Measurements from ENCODE around the gene DCAF12.

DNA sequence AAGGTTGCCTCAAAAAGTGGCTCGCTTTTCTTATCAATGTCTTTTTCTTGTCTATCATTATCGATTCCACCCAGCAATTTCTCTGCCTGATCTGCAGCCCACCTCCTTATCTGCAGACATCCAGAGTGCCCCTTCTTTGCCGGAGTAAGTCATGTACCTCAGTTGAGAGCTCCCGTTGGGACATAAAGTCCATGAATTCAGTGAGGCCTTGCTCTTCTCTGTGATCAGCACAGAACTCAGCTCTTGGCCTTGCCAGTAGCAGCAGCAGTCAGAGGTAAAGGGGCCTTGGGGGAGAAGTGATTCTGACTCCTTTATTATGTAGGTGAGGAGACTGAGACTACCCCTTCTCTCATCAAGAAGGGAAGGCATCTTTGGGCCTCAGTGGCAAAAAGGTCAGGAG lies 24.9 kb upstream of the DCAF12 start:
- TF ChIP-seq, protein P1, sequence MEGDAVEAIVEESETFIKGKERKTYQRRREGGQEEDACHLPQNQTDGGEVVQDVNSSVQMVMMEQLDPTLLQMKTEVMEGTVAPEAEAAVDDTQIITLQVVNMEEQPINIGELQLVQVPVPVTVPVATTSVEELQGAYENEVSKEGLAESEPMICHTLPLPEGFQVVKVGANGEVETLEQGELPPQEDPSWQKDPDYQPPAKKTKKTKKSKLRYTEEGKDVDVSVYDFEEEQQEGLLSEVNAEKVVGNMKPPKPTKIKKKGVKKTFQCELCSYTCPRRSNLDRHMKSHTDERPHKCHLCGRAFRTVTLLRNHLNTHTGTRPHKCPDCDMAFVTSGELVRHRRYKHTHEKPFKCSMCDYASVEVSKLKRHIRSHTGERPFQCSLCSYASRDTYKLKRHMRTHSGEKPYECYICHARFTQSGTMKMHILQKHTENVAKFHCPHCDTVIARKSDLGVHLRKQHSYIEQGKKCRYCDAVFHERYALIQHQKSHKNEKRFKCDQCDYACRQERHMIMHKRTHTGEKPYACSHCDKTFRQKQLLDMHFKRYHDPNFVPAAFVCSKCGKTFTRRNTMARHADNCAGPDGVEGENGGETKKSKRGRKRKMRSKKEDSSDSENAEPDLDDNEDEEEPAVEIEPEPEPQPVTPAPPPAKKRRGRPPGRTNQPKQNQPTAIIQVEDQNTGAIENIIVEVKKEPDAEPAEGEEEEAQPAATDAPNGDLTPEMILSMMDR (IDR thresholded peaks at IDR 0.05 in 2 of 3, conservative IDR thresholded peaks at IDR 0.05 in 1 of 3; ENCODE audit: borderline replicate concordance in 1 of 3, insufficient read depth in 1 of 3, low read depth in 2 of 3, low read length in 2 of 3) = no peak
- TF ChIP-seq POLR2A (IDR thresholded peaks at IDR 0.05; ENCODE audit: borderline replicate concordance, extremely low read depth, insufficient read depth, insufficient read length) = no peak
- TF ChIP-seq, protein P2, sequence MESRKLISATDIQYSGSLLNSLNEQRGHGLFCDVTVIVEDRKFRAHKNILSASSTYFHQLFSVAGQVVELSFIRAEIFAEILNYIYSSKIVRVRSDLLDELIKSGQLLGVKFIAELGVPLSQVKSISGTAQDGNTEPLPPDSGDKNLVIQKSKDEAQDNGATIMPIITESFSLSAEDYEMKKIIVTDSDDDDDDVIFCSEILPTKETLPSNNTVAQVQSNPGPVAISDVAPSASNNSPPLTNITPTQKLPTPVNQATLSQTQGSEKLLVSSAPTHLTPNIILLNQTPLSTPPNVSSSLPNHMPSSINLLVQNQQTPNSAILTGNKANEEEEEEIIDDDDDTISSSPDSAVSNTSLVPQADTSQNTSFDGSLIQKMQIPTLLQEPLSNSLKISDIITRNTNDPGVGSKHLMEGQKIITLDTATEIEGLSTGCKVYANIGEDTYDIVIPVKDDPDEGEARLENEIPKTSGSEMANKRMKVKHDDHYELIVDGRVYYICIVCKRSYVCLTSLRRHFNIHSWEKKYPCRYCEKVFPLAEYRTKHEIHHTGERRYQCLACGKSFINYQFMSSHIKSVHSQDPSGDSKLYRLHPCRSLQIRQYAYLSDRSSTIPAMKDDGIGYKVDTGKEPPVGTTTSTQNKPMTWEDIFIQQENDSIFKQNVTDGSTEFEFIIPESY (IDR thresholded peaks at IDR 0.05; ENCODE audit: extremely low read depth, insufficient replicate concordance, low read length) = no peak
- TF ChIP-seq JUND (IDR thresholded peaks at IDR 0.05) = no peak
- no peak for TF ChIP-seq FOSL1 (IDR thresholded peaks at IDR 0.05; ENCODE audit: low read depth)
- TF ChIP-seq, protein P3, sequence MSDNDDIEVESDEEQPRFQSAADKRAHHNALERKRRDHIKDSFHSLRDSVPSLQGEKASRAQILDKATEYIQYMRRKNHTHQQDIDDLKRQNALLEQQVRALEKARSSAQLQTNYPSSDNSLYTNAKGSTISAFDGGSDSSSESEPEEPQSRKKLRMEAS (IDR thresholded peaks at IDR 0.05) = no peak
- no peak for TF ChIP-seq EGR1 (IDR thresholded peaks at IDR 0.05; ENCODE audit: low read depth)
- TF ChIP-seq, protein P4, sequence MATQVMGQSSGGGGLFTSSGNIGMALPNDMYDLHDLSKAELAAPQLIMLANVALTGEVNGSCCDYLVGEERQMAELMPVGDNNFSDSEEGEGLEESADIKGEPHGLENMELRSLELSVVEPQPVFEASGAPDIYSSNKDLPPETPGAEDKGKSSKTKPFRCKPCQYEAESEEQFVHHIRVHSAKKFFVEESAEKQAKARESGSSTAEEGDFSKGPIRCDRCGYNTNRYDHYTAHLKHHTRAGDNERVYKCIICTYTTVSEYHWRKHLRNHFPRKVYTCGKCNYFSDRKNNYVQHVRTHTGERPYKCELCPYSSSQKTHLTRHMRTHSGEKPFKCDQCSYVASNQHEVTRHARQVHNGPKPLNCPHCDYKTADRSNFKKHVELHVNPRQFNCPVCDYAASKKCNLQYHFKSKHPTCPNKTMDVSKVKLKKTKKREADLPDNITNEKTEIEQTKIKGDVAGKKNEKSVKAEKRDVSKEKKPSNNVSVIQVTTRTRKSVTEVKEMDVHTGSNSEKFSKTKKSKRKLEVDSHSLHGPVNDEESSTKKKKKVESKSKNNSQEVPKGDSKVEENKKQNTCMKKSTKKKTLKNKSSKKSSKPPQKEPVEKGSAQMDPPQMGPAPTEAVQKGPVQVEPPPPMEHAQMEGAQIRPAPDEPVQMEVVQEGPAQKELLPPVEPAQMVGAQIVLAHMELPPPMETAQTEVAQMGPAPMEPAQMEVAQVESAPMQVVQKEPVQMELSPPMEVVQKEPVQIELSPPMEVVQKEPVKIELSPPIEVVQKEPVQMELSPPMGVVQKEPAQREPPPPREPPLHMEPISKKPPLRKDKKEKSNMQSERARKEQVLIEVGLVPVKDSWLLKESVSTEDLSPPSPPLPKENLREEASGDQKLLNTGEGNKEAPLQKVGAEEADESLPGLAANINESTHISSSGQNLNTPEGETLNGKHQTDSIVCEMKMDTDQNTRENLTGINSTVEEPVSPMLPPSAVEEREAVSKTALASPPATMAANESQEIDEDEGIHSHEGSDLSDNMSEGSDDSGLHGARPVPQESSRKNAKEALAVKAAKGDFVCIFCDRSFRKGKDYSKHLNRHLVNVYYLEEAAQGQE (IDR thresholded peaks at IDR 0.05; ENCODE audit: low read depth) = no peak
- no peak for TF ChIP-seq POLR2AphosphoS5 (IDR thresholded peaks at IDR 0.05; ENCODE audit: low read depth, low read length)
- TF ChIP-seq ZNF274 (IDR thresholded peaks at IDR 0.05; ENCODE audit: low read depth, low read length) = no peak
- TF ChIP-seq EZH2 (IDR thresholded peaks at IDR 0.05) = no peak
